GM18511 (cell line): Measurements from ENCODE around the gene PRR5L.
"Not testable (repeated sequence)": the region's sequence is repeated elsewhere in the genome, so short reads cannot be mapped to it uniquely, and the experiment has no call there.

Experiments
- ATAC-seq: cut with Tn5 transposase; IDR thresholded peaks from one replicate; pipeline ENCODE4 v1.9.1; 2021; ENCODE audit warnings: mild to moderate bottlenecking, moderate library complexity; ENCODE audit not compliant: unreplicated experiment

PRR5L gene

DNA sequence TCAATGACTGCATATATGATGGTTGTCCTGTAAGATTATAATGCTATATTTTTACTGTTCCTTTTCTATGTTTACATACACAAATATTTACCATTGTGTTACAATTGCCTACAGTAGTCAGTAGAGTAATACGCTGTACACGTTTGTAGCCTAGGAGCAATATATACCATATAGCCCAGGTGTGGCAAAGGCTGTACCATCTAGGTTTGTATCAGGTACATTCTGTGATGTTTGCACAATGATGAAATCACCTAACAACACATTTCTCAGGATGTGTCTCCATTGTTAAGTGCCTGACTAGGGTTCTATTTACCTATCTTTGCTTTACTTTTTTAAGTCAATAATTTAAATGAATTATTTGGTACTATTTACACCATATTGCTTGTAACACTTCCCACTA, 21.9 kb downstream of the PRR5L start:
- no peak for ATAC-seq

DNA sequence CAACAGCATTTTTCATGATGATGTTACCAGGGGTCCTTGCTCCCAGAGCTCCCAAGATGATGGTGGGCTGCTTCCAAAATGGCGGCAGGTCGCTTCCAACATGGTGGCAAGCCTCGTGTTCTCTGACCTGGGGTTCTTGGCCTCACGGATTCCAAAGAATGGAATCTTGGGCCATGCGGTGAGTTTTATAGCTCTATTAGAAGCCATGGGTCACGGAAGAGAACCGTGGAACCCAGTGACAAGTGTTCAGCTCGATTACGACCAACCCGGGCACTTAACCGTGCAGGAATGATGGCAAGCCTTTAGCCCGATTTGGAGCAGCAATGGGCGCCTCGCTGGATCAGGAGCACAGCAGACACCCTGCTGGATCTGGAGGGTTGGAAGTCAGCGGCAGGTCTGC, 28.9 kb downstream of the PRR5L start:
- not testable (repeated sequence) for ATAC-seq

GRCh38 chr11:36325403-36325802, 29.3 kb downstream of the PRR5L start:
- ATAC-seq: not testable (repeated sequence)

DNA sequence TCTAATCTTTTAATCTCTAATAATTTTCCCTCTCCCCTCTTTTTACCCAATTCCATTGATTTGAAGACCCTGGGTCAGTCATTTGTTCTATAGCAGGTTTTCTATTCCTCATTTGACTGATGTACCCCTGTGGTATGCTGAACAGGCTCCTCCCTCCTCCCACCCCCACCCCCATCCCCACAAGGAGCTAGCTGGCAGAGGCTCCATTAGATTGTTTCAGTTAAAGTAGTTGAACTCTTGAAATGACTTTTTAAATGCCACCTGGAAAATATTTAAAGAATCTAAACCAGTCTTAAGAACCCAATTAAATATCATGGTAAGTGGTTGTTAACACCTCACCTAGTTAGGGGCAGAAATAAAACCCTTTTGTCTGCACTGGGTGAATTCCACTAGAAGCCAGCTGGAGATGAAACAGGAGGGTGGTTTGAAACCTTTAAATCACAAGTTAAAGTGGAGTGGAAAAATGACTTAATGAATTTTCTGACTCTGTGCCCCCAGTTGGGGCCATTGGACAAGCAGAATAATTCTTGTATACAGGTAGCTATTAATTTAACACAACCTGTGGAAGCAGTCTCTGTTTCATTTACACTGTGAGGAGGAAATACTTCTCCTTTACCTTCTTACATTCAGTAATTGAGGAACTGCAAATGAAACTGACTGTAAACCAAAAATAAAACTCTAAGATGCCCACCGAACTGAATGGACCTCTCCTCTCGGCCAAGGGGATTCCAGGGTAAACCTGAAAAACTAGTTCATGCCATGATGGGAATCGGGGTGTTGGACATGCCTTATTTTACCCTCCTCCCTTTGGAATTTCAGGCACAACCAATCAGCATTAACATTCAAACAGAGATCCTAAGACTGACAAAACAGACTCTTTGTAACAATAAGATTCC, 30.7 kb downstream of the PRR5L start:
- peak; percentile 93 for ATAC-seq

DNA sequence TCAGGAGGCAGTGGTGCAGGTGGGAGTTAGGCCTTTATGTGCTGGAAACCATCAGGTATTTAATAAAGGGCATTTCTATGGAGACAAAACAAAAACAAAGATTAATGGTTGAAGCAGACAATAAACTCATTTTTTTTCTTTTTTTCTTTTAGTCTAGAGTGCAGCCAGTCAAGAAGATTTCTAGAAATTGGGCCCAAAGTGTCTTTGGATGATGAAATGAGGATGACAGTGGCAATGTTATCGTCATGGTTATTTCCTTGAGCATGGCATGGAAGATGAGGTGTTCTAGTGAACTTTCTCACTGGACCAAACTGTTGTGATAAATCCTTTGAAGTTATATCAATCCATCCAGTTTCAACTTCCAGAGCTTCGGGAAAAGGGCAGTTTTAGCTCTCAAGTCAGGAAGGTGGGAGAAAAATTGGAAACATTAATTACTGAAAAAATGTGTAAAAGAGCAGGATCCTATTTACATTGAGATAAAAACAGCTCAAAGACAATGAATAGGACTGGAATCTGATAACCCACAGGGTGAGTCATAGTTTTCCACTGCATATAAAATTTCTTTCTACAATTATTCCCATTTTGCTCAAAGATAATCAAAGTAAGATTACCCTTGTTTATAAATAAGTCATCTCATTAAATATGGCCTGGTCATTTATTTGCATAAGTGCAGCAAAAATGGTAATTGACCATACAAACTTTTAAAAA, 33.0 kb downstream of the PRR5L start:
- ATAC-seq: no peak

- no peak for ATAC-seq
Observed at GRCh38 chr11:36330411-36330810, 34.3 kb downstream of the PRR5L start.

DNA sequence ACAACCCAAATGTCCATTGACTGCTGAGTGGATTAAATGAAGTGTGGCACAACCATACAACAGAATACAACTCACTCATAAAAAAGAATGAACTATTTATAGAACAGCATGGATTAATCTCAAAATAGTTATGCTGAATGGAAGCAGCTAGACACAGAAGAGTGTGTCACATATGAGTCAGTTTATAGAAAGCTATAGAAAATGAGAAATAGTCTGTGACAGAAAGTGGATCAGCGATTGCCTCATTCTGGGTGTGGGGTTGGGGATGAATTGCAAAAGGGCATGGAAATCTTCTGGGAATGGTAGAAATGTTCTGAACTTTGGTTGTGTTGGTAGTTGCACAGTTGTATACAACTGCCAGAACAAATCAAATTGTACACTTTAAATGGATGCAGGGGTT, 37.4 kb downstream of the PRR5L start:
- no peak for ATAC-seq

- ATAC-seq: no peak
Observed at GRCh38 chr11:36333897-36334296, 37.8 kb downstream of the PRR5L start.

DNA sequence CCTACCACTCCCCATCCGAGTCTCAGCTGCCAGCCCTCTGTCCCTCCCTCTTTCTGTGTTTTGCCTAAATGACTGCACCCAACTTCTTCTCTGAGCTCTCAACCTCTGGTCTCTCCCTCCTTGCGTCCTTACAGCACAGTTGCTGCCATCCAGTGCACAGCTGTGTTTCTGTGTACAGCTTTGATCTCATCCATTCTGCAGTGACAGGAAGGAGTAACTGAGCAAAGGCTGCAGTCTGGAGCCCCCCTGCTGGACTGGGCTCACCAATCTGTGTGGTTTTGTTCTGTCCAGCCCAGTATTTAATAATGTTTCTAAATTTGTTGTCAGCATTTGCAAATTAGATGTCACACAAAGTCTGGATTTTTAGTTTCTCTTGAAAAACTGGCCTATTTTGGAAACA, 43.8 kb downstream of the PRR5L start:
- ATAC-seq: no peak

- ATAC-seq: no peak
Observed at GRCh38 chr11:36340897-36341296, 44.8 kb downstream of the PRR5L start.

DNA sequence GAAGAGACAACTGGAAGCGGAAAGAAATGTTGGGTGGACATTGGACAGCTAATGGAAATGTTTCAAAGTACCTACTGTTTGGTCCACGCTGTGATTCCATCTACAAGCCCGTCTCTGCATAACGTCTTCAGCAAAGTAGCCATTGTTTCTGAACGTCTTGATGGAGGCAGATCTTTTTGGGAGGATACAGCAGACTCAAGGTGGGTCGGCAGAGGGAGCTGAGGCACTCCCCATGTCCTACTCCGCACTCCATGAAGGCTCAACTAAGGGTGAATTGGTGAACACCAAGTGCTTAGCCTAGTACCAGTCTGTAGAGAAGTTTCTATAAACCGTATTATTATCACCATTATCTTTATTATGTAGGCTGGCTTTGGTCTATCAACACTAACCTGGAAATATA, 45.8 kb downstream of the PRR5L start:
- no peak for ATAC-seq

- ATAC-seq: no peak
Observed at GRCh38 chr11:36342327-36342726, 46.2 kb downstream of the PRR5L start.

DNA sequence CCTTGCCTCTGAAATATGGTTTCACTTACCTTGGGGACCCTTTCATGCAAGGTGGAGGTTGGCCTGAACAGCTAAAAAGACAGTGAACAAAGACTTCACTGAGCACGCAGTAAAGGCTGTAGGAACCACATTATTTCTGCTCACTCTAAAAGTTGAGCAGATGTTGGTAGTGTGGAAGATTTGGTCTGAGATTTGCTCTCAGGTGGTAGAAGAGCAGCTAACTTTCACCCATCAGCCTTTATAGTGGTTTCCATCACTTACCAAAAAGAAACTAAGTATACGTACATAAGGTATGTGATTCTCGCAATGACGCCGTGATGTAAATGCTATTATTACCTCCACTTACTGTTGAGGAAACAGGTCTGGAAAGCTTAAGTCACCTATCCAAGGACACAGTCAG, 47.3 kb downstream of the PRR5L start:
- no peak for ATAC-seq

GRCh38 chr11:36345084-36345511, 49.0 kb downstream of the PRR5L start:
- ATAC-seq: no peak

GRCh38 chr11:36345535-36346141, 49.5 kb downstream of the PRR5L start:
- ATAC-seq: no peak

- ATAC-seq: no peak
Observed at GRCh38 chr11:36346562-36347383, 50.7 kb downstream of the PRR5L start.

DNA sequence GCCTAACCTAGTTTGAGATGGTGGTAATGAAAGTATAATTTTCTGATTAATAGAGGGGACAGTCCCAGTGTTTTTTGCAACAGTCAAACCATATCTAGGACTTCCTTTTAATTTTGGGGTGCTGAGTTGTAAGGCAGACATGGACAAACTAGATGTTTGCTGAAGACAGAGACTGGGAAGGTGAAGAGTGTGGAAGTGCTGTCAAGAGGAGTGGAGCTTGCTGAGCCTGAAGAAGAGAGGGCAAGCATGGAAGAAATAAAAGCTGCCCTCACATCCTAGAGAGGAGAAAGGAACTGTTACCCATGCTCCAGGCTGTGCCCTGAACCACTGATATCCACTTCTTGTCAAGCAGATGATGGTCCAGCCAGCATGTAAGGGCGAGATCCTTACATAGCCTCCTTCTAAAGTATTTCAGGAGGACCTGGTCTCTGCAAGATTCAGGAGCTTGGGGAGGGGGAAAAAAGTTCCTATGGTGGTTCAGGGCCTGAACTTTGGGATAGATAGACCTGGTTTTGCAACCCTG, 51.4 kb downstream of the PRR5L start:
- no peak for ATAC-seq

DNA sequence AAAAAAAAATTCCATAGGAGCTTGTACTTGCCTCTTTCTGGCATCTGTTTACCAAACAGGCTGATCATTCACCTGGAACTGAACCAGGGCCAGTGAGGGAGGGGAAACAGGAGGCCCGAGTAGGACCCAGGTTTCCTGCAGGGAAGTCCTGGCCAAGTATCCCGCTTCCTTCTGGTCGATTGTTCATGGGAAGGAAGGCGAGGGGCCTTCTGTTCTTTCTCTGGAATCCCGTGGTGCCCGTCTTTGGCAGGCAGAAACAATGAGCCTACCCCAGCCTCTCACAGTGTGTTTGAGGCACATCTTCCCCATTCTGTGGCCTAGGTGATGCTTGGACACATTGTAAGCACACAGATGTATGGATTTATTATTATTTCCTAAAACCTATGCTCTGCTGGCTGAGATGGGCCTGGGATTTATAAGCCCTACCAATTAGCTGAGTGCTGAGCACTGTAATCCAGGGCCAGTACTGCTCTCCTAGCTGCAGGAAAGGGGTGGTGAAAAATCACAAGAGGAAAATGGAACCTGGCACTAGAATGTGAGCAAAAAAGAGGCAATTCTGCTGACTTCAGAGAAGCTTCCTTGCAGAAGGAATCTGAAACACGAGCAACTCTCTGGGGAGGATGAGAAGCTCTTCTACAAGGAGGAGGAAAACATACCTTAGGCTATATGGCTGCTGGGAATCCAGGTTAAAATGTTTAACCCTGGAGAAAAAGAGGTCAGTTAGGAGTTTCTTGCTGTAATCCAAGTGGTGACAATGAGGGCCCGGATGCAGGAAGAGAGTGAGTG, 53.5 kb downstream of the PRR5L start:
- no peak for ATAC-seq

- ATAC-seq: no peak
Observed at GRCh38 chr11:36350137-36350513, 54.0 kb downstream of the PRR5L start.

- ATAC-seq: no peak
Observed at GRCh38 chr11:36352922-36353321, 56.8 kb downstream of the PRR5L start.
